Activated CD8-positive, alpha-beta memory T cell treated with anti-CD3 and anti-CD28 coated beads for 4 hours (primary cell): ENCODE data around the gene CAMK2B.
"Not testable (repeated sequence)": the region's sequence is repeated elsewhere in the genome, so short reads cannot be mapped to it uniquely, and the experiment has no call there.

Experiments used
- DNase-seq, 2 donors: peaks; one replicate each; pipeline ENCODE4 v3.0.0-alpha.2; 2020; ENCODE audit warnings: low read depth in 2 of 2

Gene CAMK2B

GRCh38 chr7:44216521-44217222 lies 108.7 kb downstream of the CAMK2B start:
- no peak for DNase-seq

DNA sequence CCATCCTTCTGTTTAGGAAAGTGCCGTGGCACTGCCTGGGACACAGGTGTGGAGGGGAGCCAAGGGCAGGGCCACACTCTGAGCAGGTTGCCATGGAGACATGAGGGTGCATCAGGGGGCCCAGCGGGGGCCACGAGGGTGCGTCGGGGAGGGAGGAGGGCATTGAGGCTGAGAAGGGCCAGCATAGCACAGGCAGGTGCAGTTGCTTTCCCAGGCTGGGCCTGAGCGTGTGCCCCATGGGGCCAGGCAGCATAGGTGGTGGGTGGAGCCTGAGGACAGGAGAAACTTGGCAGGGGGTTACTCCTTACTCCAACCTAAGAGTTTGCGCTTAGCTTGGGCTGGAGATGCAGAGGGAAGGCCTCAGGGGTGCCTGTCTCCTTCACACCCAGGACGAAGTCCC lies 109.4 kb downstream of the CAMK2B start:
- no peak for DNase-seq

GRCh38 chr7:44215531-44215930 lies 109.9 kb downstream of the CAMK2B start:
- no peak for DNase-seq

DNA sequence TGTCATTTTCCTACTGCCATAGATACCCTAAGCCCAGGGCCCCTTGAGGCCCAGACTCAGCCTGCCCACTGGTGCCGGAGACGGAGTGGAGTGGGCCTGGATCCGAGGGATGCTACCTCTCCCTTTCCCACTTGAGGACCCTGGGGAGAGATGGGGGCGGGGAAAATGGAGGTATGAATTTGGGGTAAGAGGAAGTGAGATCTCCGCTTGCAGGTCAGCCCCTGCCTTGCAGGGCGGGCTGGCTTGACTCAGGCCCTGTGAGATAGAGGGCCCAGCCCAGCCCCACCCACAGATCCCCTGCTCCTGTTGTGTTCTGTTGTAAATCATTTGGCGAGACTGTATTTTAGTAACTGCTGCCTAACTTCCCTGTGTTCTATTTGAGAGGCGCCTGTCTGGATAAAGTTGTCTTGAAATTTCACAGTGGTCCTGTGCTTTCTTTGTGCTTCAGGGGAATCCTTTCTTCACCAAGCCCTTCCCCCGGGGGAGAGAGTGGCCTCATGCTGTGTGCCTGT lies 111.5 kb downstream of the CAMK2B start:
- DNase-seq, result no peak

DNA sequence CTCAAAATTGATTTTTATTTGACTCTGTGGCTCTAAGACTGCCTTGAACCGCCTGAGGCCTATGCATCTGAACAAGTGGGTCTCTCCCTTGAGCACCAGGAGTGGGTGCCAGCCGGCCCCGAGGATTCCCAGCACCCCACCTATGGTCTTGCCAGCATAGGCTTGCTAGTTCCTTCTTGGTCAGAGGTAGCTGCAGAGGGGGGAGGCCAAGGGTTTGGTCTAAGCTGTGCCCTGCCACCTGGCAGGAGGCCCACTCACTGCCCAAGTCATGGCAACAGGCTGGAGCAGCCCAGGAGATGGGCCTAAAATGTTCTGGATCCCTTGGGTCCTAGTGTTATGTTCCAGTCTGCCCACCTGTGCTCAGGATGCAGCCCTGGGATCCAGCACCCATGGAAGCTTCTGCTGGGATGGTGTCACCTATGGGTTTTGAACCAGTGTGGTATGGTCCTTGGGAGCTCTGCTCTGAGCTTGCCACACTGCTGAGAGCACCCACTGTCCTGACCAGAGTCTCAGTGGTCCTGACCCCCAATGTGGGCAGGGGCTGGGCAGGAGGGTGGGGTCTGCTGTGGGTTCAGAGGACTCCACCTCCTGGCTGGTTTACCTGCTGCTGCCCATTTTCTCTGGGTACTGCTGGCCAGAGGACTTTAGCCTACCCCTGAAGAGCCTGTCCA lies 112.1 kb downstream of the CAMK2B start:
- DNase-seq, result no peak

DNA sequence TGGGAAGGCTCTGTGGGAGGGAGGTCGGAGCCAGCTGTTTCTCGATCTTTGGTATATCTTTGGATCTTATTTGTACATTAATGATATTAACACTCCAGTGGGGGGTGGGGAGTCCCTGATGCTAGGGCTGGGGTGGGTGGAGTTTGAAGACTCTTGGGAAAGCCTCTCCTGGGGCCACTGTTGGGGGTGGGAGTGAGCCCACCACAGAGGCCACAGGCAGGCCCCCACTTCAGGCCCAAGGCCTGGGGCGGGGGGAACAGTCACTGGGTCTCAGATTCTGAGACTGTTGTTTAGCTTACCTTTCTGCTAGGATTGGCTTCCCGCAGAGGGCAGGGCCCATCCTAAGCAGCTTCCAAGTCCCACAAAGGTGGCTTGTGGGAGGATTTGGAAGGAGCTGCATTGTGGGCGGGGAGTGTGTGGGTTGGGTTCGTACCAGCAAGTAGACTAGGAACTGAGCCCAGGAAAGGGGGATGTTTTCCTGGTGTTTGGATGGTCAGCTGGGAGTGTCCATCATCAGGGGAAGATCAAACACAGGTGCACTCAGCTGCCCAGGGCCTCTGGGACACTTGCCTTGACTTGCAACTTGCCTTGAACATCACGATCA lies 112.7 kb downstream of the CAMK2B start:
- no peak for DNase-seq

- DNase-seq, result no peak
Observed at GRCh38 chr7:44212018-44212417, 113.4 kb downstream of the CAMK2B start.

- DNase-seq, result no peak
Observed at GRCh38 chr7:44211126-44211675, 114.2 kb downstream of the CAMK2B start.

DNA sequence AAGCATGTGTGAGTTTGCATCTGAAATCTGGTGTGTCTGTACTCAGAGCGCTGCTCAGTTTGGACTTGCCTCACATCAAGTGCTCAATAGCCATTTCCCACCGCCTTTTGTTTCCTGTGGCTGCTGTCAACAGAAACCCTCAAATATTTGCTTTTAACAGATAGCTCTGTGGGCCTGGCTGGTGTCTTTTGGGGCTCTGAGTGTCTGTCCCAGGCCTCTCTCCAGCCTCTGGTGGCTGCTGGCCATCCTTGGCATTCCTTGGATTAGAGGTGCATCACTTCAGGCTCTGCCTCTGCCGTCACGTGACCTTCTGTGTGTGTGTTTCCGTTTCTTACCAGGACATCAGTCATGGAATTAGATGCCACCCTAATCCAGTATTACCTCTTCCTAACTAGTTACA lies 115.3 kb downstream of the CAMK2B start:
- DNase-seq, result no peak

DNA sequence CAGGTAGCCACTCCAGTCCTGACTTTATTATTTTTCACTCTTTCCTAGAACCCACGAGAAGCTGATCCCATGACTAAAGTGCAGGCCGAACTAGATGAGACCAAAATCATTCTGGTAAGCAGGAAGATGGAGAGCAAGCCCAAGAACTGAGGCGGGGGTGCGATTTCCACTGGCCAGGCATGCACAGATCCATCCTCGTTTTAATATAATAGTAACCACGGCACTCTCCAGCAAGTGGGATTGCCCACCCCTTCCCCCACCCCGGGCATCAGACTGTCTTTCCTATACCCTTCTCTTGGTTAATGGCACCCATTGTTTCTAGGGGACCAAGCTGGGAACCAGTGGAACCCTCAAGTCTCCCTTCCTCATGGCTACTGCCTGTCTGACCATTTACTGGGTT lies 117.3 kb downstream of the CAMK2B start:
- no peak for DNase-seq

DNA sequence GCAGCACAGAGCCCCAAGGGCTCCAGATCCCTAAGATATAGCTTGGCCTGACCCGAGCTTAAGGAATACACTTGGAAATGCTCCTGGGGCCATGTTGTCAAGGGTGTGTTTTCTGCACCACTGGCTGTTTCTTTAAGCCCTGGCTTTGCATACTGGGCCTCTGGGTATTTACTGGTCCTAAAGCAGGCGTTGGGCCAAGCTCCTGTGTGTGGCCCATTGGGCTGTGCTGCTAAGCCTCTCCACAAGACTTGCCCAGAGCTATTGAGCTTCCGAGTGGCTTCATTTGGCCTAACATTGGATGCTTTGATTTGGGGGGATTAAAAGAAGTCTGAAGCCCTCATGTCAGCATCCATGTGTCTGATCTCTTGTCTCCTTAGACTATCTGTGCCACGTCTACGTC lies 119.4 kb downstream of the CAMK2B start:
- no peak for DNase-seq

DNA sequence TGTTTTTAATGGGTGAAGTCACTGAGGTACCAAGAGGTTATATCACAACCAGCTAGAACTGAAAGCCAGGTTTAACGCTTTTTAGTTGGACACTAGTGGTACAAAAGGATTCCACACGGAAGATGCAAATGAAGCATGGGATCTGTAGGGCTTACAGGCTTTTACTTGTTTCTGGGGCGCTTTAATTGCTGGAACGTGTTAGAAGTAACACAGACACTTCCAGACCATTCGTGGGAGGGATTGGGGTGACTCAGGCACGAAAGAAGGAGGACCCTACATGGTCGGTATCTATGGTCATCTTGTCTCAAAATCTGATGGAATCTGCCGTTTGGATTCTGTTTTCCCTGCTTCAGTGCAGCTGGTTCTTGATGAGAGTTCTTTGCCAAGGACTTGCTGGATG lies 123.6 kb downstream of the CAMK2B start:
- DNase-seq, result no peak

DNA sequence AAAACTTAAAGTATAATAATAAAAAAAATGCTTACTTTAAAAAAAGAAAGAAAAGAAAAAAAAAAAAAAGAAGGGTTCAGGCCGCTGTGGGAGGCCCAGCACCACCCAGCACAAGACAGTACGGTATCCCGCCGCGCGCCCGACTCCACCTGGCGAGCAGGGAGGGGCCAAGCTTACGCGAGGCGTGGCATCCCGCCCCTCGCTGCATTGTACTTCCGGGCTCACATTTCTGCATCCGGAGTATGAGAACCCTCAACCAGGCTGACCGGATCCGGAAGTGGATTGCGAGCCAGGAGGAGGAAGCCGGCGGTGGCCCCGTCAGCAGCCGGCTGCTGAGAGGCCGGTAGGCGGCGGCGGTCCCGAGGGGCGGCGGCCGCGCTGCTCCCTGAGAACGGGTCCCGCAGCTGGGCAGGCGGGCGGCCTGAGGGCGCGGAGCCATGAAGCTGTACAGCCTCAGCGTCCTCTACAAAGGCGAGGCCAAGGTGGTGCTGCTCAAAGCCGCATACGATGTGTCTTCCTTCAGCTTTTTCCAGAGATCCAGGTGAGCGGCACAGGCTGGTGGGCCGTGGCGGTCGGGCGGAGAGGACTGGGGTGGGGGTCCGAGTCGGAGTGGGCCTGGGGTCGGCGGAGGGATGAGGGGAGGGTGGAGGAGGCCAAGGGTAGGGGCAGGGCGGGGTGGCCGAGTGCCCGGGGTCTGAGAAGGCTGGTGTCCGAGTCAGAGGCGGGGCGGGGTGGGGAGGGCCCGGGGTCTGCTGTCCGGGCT lies 124.5 kb downstream of the CAMK2B start, which contains the start of gene YKT6:
Gene YKT6 (plus strand): TSS at position 280 of the 763 bp plus-strand sequence. CDS start 158 bp downstream, at position 438.
- peak; percentile 86 to 91 for DNase-seq

DNA sequence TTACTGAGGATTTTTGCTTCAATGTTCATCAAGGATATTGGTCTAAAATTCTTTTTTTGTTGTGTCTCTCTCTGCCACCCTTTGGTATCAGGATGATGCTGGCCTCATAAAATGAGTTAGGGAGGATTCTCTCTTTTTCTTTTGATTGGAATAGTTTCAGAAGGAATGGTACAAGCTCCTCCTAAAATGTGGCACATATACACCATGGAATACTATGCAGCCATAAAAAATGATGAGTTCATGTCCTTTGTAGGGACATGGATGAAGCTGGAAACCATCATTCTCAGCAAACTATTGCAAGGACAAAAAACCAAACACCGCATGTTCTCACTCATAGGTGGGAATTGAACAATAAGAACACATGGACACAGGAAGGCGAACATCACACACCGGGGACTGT lies 125.2 kb downstream of the CAMK2B start:
- DNase-seq, result not testable (repeated sequence)

DNA sequence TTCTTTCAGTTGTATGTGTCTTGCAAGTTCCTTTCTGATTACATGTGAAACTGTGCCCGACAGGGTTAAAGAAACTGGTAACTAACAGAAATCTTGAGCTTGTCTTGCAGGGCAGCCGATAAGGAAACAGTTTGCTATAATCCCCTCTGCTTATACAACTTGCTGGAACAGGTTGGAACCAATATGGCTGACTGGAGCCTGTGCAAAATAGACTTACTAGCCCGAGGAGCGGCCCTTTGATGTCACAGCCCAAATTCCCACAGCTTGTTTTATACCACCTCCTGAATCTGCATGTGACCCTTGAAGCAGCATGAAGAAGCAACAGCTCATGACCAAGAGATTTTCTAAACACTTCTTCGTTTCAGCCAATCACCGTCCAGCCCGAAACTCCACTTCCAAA lies 127.9 kb downstream of the CAMK2B start:
- no peak for DNase-seq

- DNase-seq, result no peak
Observed at GRCh38 chr7:44196450-44196872, 128.9 kb downstream of the CAMK2B start.

DNA sequence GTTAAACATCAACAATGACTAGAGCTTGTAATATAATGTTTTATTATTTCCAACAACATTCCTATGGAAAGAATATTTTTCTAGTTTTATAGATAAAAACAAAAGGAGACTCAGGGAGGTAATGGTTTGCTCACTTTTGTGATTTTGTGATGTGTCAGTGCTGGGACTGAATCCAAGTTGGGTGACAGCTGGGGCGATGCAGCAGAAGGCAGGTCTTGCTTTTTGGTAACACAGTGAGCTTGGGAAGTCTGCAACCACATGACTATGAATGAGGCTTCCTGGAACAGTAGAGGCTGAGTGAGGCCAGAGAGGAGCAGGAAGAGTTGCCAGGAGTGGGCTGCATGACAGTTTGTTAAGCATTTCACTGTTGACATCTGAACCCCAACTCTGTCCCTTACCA lies 129.5 kb downstream of the CAMK2B start:
- no peak for DNase-seq

GRCh38 chr7:44194562-44195145 lies 130.7 kb downstream of the CAMK2B start:
- DNase-seq, result no peak

- peak in 1 of 2 donors; percentile 15 for DNase-seq
Observed at GRCh38 chr7:44194069-44194468, 131.3 kb downstream of the CAMK2B start.

- no peak for DNase-seq
Observed at GRCh38 chr7:44193011-44193802, 132.2 kb downstream of the CAMK2B start.
